Activated CD4-positive, alpha-beta T cell treated with anti-CD3 and anti-CD28 coated beads for 36 hours (primary cell): ENCODE results near the gene ROR2. TPM values are rescaled to one million over a fixed set of nuclear protein-coding genes. Genes with fewer than 3 reads are reported as not detected.
"Not testable (repeated sequence)": the region's sequence is repeated elsewhere in the genome, so short reads cannot be mapped to it uniquely, and the experiment has no call there.

ENCODE experiments used
- ATAC-seq: fragments of 200-7000 bp; cut with Tn5 transposase; one replicate; pipeline ENCODE4 v1.10.0; 2021; ENCODE audit warnings: mild to moderate bottlenecking, moderate library complexity
- CTCF ChIA-PET: fragments of 350-600 bp; sonication (Branson Sonifier 250); formaldehyde crosslinking; loops from one replicate; lab custom pipeline; 2021; ENCODE audit warnings: antibody characterized with exemption; lab: Charles Lee
- POLR2A ChIA-PET: fragments of 350-600 bp; sonication (Branson Sonifier 250); formaldehyde crosslinking; loops from one replicate; lab custom pipeline; 2021; ENCODE audit warnings: antibody characterized with exemption, inconsistent platforms; lab: Charles Lee
- DNase-seq: peaks from one replicate; pipeline ENCODE4 v3.0.0-alpha.2; 2020
- H3K27ac Mint-ChIP-seq: one replicate; pipeline ENCODE4 v1.8.0; 2021; ENCODE audit warnings: mixed read lengths
- H3K27me3 Mint-ChIP-seq: one replicate; pipeline ENCODE4 v1.8.0; 2021; ENCODE audit warnings: mixed read lengths
- H3K36me3 Mint-ChIP-seq: one replicate; pipeline ENCODE4 v1.8.0; 2021; ENCODE audit warnings: low read depth, mixed read lengths
- H3K4me1 Mint-ChIP-seq: one replicate; pipeline ENCODE4 v1.8.0; 2021; ENCODE audit warnings: mixed read lengths
- H3K4me3 Mint-ChIP-seq: one replicate; pipeline ENCODE4 v1.8.0; 2021; ENCODE audit warnings: mild to moderate bottlenecking, moderate library complexity, mixed read lengths
- H3K9me3 Mint-ChIP-seq: one replicate; pipeline ENCODE4 v1.8.0; 2021; ENCODE audit warnings: low read depth, mixed read lengths
- intact Hi-C, 2 experiments: fragments of 100-400 bp; cut with DNase I in 1 of 2; cut with micrococcal nuclease in 1 of 2; formaldehyde crosslinking; loops; one replicate each; pipeline versions ENCODE4 v1.14.2 to v1.15.1; 2022 to 2024; cut with DNase I, micrococcal nuclease
- total RNA-seq, 2 experiments: library from RNA; stranded (reverse); gene quantifications; one replicate each; pipeline ENCODE4 v1.2.3, GENCODE V29; 2021

Gene ROR2
- total RNA-seq, 2 experiments from 2014 or later: not detected

GRCh38 chr9:91919621-91920020, 30.4 kb downstream of the ROR2 start:
- Mint-ChIP-seq H3K4me1 (no peaks in the 10 kb centered on the region), H3K27ac (no peak overlapping the region), H3K9me3 (no peaks in the 10 kb centered on the region), H3K27me3 (peaks cover 30% of the 10 kb centered on the region), H3K4me3 (no peak overlapping the region), H3K36me3 (no peaks in the 10 kb centered on the region)
- CTCF ChIA-PET: no interaction called here
- no peak for DNase-seq
- intact Hi-C loops: no loop called here
- POLR2A ChIA-PET: interaction anchor here (0.6 kb wide), 1 partner anchor 346 kb away, joined by 3 read pairs; no protein-coding TSS in a partner anchor
- no peak for ATAC-seq

GRCh38 chr9:91917436-91917835, 32.6 kb downstream of the ROR2 start:
- DNase-seq (no peak), ATAC-seq (no peak)
- ChIA-PET CTCF (interaction anchor here (0.7 kb wide), 1 partner anchor 428 kb away, joined by 6 read pairs; no protein-coding TSS in a partner anchor), POLR2A (no interaction called here)
- H3K4me3 Mint-ChIP-seq: no peak overlapping the region
- no peaks in the 10 kb centered on the region for H3K36me3 Mint-ChIP-seq
- H3K27me3 Mint-ChIP-seq: peaks cover 21% of the 10 kb centered on the region
- no peaks in the 10 kb centered on the region for H3K4me1 Mint-ChIP-seq
- intact Hi-C loops: no loop called here
- no peak overlapping the region for H3K27ac Mint-ChIP-seq
- no peaks in the 10 kb centered on the region for H3K9me3 Mint-ChIP-seq

- POLR2A ChIA-PET: no interaction called here
- H3K27ac Mint-ChIP-seq: no peak overlapping the region
- H3K4me1 Mint-ChIP-seq: no peaks in the 10 kb centered on the region
- H3K4me3 Mint-ChIP-seq: no peak overlapping the region
- H3K36me3 Mint-ChIP-seq: no peaks in the 10 kb centered on the region
- no peak for DNase-seq
- no peak for ATAC-seq
- H3K27me3 Mint-ChIP-seq: peaks cover 17% of the 10 kb centered on the region
- CTCF ChIA-PET: interaction anchor here (0.6 to 1.2 kb wide), 2 partner anchors 38 to 78 kb away, joined by 3 read pairs; no protein-coding TSS in a partner anchor
- intact Hi-C loops: no loop called here
- H3K9me3 Mint-ChIP-seq: no peaks in the 10 kb centered on the region
Observed at GRCh38 chr9:91915524-91916263, 34.3 kb downstream of the ROR2 start.

GRCh38 chr9:91914937-91915336, 35.1 kb downstream of the ROR2 start:
- Mint-ChIP-seq H3K27me3 (peaks cover 14% of the 10 kb centered on the region), H3K4me3 (no peak overlapping the region), H3K4me1 (no peaks in the 10 kb centered on the region), H3K9me3 (no peaks in the 10 kb centered on the region), H3K36me3 (no peaks in the 10 kb centered on the region), H3K27ac (no peak overlapping the region)
- ChIA-PET CTCF (interaction anchor here (0.6 kb wide), 2 partner anchors 10 to 77 kb away, joined by 3 read pairs; no protein-coding TSS in a partner anchor), POLR2A (no interaction called here)
- no peak for DNase-seq
- intact Hi-C loops: no loop called here
- ATAC-seq: no peak

- H3K36me3 Mint-ChIP-seq: no peaks in the 10 kb centered on the region
- peak; percentile 9 for DNase-seq
- no peak overlapping the region for H3K27ac Mint-ChIP-seq
- no peak for ATAC-seq
- no peaks in the 10 kb centered on the region for H3K4me1 Mint-ChIP-seq
- peaks cover 14% of the 10 kb centered on the region for H3K27me3 Mint-ChIP-seq
- POLR2A ChIA-PET: no interaction called here
- no peaks in the 10 kb centered on the region for H3K9me3 Mint-ChIP-seq
- intact Hi-C loops: no loop called here
- CTCF ChIA-PET: interaction anchor here (0.6 kb wide), 1 partner anchor 11 kb away, joined by 3 read pairs; no protein-coding TSS in a partner anchor
- no peak overlapping the region for H3K4me3 Mint-ChIP-seq
Observed at GRCh38 chr9:91914404-91914803, 35.6 kb downstream of the ROR2 start.

- H3K4me3 Mint-ChIP-seq: no peak overlapping the region
- ChIA-PET POLR2A (no interaction called here), CTCF (interaction anchor here (0.6 kb wide), 1 partner anchor 11 kb away, joined by 3 read pairs; no protein-coding TSS in a partner anchor)
- H3K36me3 Mint-ChIP-seq: no peaks in the 10 kb centered on the region
- ATAC-seq: no peak
- peaks cover 14% of the 10 kb centered on the region for H3K27me3 Mint-ChIP-seq
- DNase-seq: no peak
- H3K4me1 Mint-ChIP-seq: no peaks in the 10 kb centered on the region
- H3K27ac Mint-ChIP-seq: no peak overlapping the region
- intact Hi-C loops: no loop called here
- no peaks in the 10 kb centered on the region for H3K9me3 Mint-ChIP-seq
Observed at GRCh38 chr9:91913986-91914385, 36.0 kb downstream of the ROR2 start.

GRCh38 chr9:91913096-91913495, 36.9 kb downstream of the ROR2 start:
- ATAC-seq: no peak
- no peak overlapping the region for H3K27ac Mint-ChIP-seq
- H3K4me1 Mint-ChIP-seq: peaks cover 2% of the 10 kb centered on the region
- intact Hi-C loops: no loop called here
- no peak for DNase-seq
- no peaks in the 10 kb centered on the region for H3K9me3 Mint-ChIP-seq
- ChIA-PET CTCF (no interaction called here), POLR2A (no interaction called here)
- peaks cover 12% of the 10 kb centered on the region for H3K27me3 Mint-ChIP-seq
- no peaks in the 10 kb centered on the region for H3K36me3 Mint-ChIP-seq
- H3K4me3 Mint-ChIP-seq: no peak overlapping the region

- ATAC-seq (no peak), DNase-seq (no peak)
- Mint-ChIP-seq H3K27me3 (peaks cover 5% of the 10 kb centered on the region), H3K27ac (no peak overlapping the region), H3K36me3 (no peaks in the 10 kb centered on the region), H3K9me3 (no peaks in the 10 kb centered on the region), H3K4me1 (peaks cover 7% of the 10 kb centered on the region), H3K4me3 (no peak overlapping the region)
- ChIA-PET CTCF (no interaction called here), POLR2A (no interaction called here)
- intact Hi-C loops: no loop called here
Observed at GRCh38 chr9:91911657-91912056, 38.4 kb downstream of the ROR2 start.

GRCh38 chr9:91909256-91909655, 40.8 kb downstream of the ROR2 start:
- H3K9me3 Mint-ChIP-seq, DNase-seq, H3K4me1 Mint-ChIP-seq, H3K4me3 Mint-ChIP-seq, CTCF ChIA-PET, H3K36me3 Mint-ChIP-seq, H3K27me3 Mint-ChIP-seq, POLR2A ChIA-PET, intact Hi-C loops, ATAC-seq, H3K27ac Mint-ChIP-seq: not testable (repeated sequence)

GRCh38 chr9:91908746-91909145, 41.3 kb downstream of the ROR2 start:
- Mint-ChIP-seq H3K27ac (no peak overlapping the region), H3K4me3 (no peak overlapping the region), H3K9me3 (no peaks in the 10 kb centered on the region), H3K27me3 (no peaks in the 10 kb centered on the region), H3K36me3 (no peaks in the 10 kb centered on the region), H3K4me1 (peaks cover 7% of the 10 kb centered on the region)
- POLR2A ChIA-PET: no interaction called here
- DNase-seq (no peak), ATAC-seq (no peak)
- CTCF ChIA-PET: no interaction called here
- intact Hi-C loops: no loop called here

GRCh38 chr9:91908293-91908623, 41.8 kb downstream of the ROR2 start:
- intact Hi-C loops: no loop called here
- Mint-ChIP-seq H3K9me3 (no peaks in the 10 kb centered on the region), H3K27ac (no peak overlapping the region), H3K27me3 (no peaks in the 10 kb centered on the region), H3K4me3 (no peak overlapping the region), H3K4me1 (peaks cover 7% of the 10 kb centered on the region), H3K36me3 (no peaks in the 10 kb centered on the region)
- ChIA-PET CTCF (no interaction called here), POLR2A (no interaction called here)
- ATAC-seq (no peak), DNase-seq (no peak)
